GM18858 (cell line): ENCODE measurements around the gene PAQR6.

Source experiments
- ATAC-seq: cut with Tn5 transposase; IDR thresholded peaks from one replicate; pipeline ENCODE4 v1.9.1; 2021; ENCODE audit not compliant: unreplicated experiment

The PAQR6 gene

DNA sequence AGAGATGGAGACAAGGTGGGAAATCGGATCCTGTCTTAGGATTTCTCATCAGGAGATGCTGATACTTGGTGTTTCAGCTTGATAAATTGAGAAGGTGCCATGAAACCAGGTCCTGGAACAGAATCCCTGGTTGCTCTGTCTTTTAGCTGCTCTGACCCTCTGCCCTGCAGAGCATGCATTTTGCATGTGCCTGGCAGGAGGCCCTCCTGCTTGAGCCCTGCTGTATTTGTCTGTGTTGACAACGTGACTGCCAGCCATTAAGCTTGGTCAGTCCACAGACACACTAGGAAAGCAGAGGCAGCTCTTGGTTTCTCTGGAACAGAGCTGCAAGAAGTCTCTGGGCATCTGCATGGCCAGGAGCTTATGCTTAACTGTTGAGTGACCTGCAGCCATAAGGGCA, 51.4 kb downstream of the PAQR6 start:
- ATAC-seq, result no peak

DNA sequence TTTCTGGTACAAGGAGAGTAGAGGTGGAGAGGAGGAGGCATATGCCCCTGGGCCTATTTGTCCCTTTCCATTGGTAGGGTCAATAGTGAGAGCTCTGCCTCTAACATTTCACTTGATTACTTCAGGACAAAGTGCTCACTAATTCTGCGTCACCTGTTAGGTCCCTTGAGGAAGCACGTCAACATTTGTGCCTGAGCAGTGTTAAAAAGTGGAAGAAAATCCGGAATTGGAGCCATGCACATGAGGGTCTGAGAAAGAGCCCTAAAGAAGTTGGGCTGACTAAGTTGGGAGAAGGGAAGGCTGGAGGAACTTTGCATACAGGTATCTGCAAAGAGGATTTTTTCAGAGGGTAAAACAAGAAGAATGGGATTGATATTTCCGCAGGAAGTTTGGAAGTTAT, 52.0 kb downstream of the PAQR6 start:
- no peak for ATAC-seq

DNA sequence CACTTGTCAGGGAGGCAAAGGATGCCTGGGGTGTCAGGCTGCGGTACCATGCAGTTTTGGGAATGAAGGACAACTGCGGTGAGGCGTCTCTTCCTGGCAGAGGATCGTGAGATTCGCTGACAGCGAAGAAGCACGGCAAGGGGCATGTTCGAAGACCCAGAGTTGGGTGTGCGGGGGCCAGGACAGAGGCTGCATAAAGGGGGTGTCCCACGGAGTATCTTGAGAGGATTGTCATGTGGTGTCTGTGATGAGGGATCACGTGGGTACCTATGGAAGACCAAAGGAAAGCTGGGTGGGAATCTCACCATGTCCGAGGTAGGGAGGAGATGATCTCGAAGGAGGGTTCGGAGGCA, 53.6 kb downstream of the PAQR6 start:
- no peak for ATAC-seq

DNA sequence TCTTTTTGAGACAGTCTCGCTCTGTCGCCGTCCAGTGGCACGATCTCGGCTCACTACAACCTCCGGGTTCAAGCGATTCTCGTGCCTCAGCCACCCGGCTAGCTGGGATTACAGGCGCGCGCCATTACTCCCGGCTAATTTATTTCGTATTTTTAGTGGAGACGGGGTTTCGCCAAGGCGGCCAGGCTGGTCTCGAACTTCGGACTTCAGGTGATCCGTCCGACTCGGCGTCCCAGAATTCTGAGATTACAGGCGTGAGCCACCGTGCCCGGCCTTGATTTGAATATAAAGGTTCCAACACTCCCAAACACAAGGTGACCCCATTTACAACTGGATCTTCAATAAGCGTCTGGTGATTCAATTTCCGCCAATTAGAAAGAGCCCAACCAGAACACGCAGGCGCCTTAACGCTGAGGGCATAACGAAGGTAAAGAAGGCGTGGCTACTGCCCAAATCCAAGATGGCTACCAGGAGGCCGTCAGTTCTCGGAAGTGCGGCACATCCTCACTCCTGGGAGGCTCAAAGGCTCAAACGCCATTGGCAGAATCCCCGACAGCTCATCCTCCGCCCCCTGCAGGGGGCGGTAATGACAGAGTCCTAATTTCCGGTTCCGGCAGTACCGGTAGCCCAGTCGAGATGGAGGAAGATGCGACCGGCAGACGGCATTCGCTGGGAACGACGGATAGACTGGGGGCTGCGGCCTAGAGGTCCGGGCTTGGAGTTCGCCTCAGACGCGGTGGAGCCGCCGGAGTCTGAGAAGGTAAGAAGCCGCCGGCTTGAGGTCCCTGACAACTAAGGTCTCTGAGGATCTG, 54.2 kb downstream of the PAQR6 start, which contains the start of gene SLC25A44:
TSS of gene SLC25A44 (plus strand) at position 617 of the 812 bp plus-strand sequence. CDS start 5,744 bp downstream, outside the sequence.
- ATAC-seq, result peak; percentile 81
